Measurements from ENCODE around the gene EPC2. TPM values are rescaled to one million over a fixed set of nuclear protein-coding genes. Genes with fewer than 3 reads are reported as not detected.
"Not testable (repeated sequence)": the region's sequence is repeated elsewhere in the genome, so short reads cannot be mapped to it uniquely, and the experiment has no call there.

Gene EPC2
- total RNA-seq, 2 donors from 2014 or later, result 19.7 to 25.4 TPM

GRCh38 chr2:148664229-148664628, 19.7 kb downstream of the EPC2 start:
- ATAC-seq (no peak), DNase-seq (no peak)
- intact Hi-C loops (cut with DNase I, micrococcal nuclease), result no loop called here

- ATAC-seq (no peak), DNase-seq (no peak)
- intact Hi-C loops (cut with DNase I, micrococcal nuclease), result no loop called here
Observed at GRCh38 chr2:148666555-148666954, 22.0 kb downstream of the EPC2 start.

GRCh38 chr2:148667113-148667836, 22.7 kb downstream of the EPC2 start:
- ATAC-seq, result no peak
- intact Hi-C loops (cut with DNase I, micrococcal nuclease), result no loop called here
- DNase-seq, result no peak

- intact Hi-C loops (cut with DNase I, micrococcal nuclease), result no loop called here
- DNase-seq (no peak), ATAC-seq (no peak)
Observed at GRCh38 chr2:148670773-148671172, 26.2 kb downstream of the EPC2 start.

- ATAC-seq (peak; percentile 55), DNase-seq (peak in 1 of 2 donors; percentile 17)
- intact Hi-C loops (cut with DNase I, micrococcal nuclease), result no loop called here
Observed at GRCh38 chr2:148674063-148675020, 29.8 kb downstream of the EPC2 start.

- intact Hi-C loops (cut with DNase I, micrococcal nuclease), result no loop called here
- ATAC-seq (no peak), DNase-seq (no peak)
Observed at GRCh38 chr2:148675708-148676107, 31.2 kb downstream of the EPC2 start.

- DNase-seq; intact Hi-C loops (cut with DNase I, micrococcal nuclease); ATAC-seq: not testable (repeated sequence)
Observed at GRCh38 chr2:148678302-148679179, 34.0 kb downstream of the EPC2 start.

GRCh38 chr2:148680462-148680861, 35.9 kb downstream of the EPC2 start:
- no peak for ATAC-seq
- no peak for DNase-seq
- intact Hi-C loops (cut with DNase I, micrococcal nuclease), result no loop called here

- DNase-seq (no peak), ATAC-seq (no peak)
- intact Hi-C loops (cut with DNase I, micrococcal nuclease), result no loop called here
Observed at GRCh38 chr2:148681443-148681842, 36.9 kb downstream of the EPC2 start.

- ATAC-seq; intact Hi-C loops (cut with DNase I, micrococcal nuclease): not testable (repeated sequence)
Observed at GRCh38 chr2:148681862-148682261, 37.3 kb downstream of the EPC2 start.

GRCh38 chr2:148684507-148684906, 40.0 kb downstream of the EPC2 start:
- intact Hi-C loops (cut with DNase I, micrococcal nuclease), result no loop called here
- no peak for ATAC-seq
- no peak for DNase-seq

More at GRCh38 chr2:148681862-148682261, 37.3 kb downstream of the EPC2 start:
- DNase-seq, result not testable (repeated sequence)

- no peak for ATAC-seq
- intact Hi-C loops (cut with DNase I, micrococcal nuclease), result no loop called here
Observed at GRCh38 chr2:148687543-148687942, 43.0 kb downstream of the EPC2 start.

GRCh38 chr2:148688011-148688410, 43.5 kb downstream of the EPC2 start:
- DNase-seq; ATAC-seq; intact Hi-C loops (cut with DNase I, micrococcal nuclease): not testable (repeated sequence)

More at GRCh38 chr2:148687543-148687942, 43.0 kb downstream of the EPC2 start:
- no peak for DNase-seq

- ATAC-seq, result no peak
- intact Hi-C loops (cut with DNase I, micrococcal nuclease), result no loop called here
Observed at GRCh38 chr2:148696985-148697384, 52.4 kb downstream of the EPC2 start.

GRCh38 chr2:148699830-148700229, 55.3 kb downstream of the EPC2 start:
- no peak for DNase-seq
- no peak for ATAC-seq
- intact Hi-C loops (cut with DNase I, micrococcal nuclease), result no loop called here

More at GRCh38 chr2:148696985-148697384, 52.4 kb downstream of the EPC2 start:
- no peak for DNase-seq

GRCh38 chr2:148701039-148701438, 56.5 kb downstream of the EPC2 start:
- intact Hi-C loops (cut with DNase I, micrococcal nuclease), result no loop called here
- ATAC-seq, result no peak

GRCh38 chr2:148701877-148702276, 57.3 kb downstream of the EPC2 start:
- ATAC-seq, result no peak
- DNase-seq, result no peak
- intact Hi-C loops (cut with DNase I, micrococcal nuclease), result no loop called here

More at GRCh38 chr2:148701039-148701438, 56.5 kb downstream of the EPC2 start:
- no peak for DNase-seq

GRCh38 chr2:148702475-148702874, 57.9 kb downstream of the EPC2 start:
- ATAC-seq (no peak), DNase-seq (no peak)
- intact Hi-C loops (cut with DNase I, micrococcal nuclease), result no loop called here

GRCh38 chr2:148704247-148704646, 59.7 kb downstream of the EPC2 start:
- DNase-seq (no peak), ATAC-seq (no peak)
- intact Hi-C loops (cut with DNase I, micrococcal nuclease), result no loop called here
